HL-60 (cell line): ENCODE measurements around the gene CFLAR.

Experiments used
- CTCF ChIP-seq: IDR thresholded peaks from one replicate; pipeline ENCODE4 v1.5.1; 2011; ENCODE audit warnings: low read length, control low read depth, inconsistent platforms; ENCODE audit not compliant: insufficient read depth
- GABPA ChIP-seq: IDR thresholded peaks from 2 replicates; pipeline ENCODE4 v1.6.1; 2012; ENCODE audit warnings: low read depth
- POLR2AphosphoS5 ChIP-seq: IDR thresholded peaks from 2 replicates; pipeline ENCODE4 v1.6.1; 2012; ENCODE audit warnings: low read depth
- SPI1 ChIP-seq: IDR thresholded peaks from 2 replicates; pipeline ENCODE4 v1.6.1; 2012; ENCODE audit warnings: low read depth, mild to moderate bottlenecking, borderline replicate concordance
- TF ChIP-seq, protein P1 (sequence below): IDR thresholded peaks from 2 replicates; pipeline ENCODE4 v1.6.1; 2012; ENCODE audit warnings: low read depth; ENCODE audit not compliant: insufficient replicate concordance

GRCh38 chr2:201167546-201167945 is 51.6 kb downstream of the CFLAR start:
- TF ChIP-seq POLR2AphosphoS5 (no peak), CTCF (no peak), GABPA (no peak), SPI1 (no peak)
- TF ChIP-seq, protein P1, sequence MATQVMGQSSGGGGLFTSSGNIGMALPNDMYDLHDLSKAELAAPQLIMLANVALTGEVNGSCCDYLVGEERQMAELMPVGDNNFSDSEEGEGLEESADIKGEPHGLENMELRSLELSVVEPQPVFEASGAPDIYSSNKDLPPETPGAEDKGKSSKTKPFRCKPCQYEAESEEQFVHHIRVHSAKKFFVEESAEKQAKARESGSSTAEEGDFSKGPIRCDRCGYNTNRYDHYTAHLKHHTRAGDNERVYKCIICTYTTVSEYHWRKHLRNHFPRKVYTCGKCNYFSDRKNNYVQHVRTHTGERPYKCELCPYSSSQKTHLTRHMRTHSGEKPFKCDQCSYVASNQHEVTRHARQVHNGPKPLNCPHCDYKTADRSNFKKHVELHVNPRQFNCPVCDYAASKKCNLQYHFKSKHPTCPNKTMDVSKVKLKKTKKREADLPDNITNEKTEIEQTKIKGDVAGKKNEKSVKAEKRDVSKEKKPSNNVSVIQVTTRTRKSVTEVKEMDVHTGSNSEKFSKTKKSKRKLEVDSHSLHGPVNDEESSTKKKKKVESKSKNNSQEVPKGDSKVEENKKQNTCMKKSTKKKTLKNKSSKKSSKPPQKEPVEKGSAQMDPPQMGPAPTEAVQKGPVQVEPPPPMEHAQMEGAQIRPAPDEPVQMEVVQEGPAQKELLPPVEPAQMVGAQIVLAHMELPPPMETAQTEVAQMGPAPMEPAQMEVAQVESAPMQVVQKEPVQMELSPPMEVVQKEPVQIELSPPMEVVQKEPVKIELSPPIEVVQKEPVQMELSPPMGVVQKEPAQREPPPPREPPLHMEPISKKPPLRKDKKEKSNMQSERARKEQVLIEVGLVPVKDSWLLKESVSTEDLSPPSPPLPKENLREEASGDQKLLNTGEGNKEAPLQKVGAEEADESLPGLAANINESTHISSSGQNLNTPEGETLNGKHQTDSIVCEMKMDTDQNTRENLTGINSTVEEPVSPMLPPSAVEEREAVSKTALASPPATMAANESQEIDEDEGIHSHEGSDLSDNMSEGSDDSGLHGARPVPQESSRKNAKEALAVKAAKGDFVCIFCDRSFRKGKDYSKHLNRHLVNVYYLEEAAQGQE = no peak
